ENCODE results near the gene MYO15B. TPM values are rescaled to one million over a fixed set of nuclear protein-coding genes. Genes with fewer than 3 reads are reported as not detected.

The MYO15B gene
- total and polyA plus RNA-seq, 2 of the 4 experiments (the other 2 are of a cell fraction) = 0.18 to 0.65 TPM

- H2BK120ac ChIP-seq (ENCODE audit: low read depth, low read length) = no peak overlapping the region
- H4K91ac ChIP-seq (ENCODE audit: insufficient read depth, low read depth, low read length) = no peak overlapping the region
- no peak overlapping the region for H3K4ac ChIP-seq (ENCODE audit: low read depth, low read length)
- no TSS peak for BruUV-seq (replicated peaks)
- in situ Hi-C loops (cut with MboI; ENCODE audit: low sequenced_read_pairs) = no loop called here
- no peak overlapping the region; the same call in 1 of the 2 replicates for H2AK5ac ChIP-seq (ENCODE audit: low read depth, low read length)
- peaks cover 2% of the 10 kb centered on the region; the same call in 1 of the 2 replicates for H3K9me3 ChIP-seq (ENCODE audit: control insufficient read depth, insufficient read depth, low read length)
- no peak overlapping the region for H2BK15ac ChIP-seq (ENCODE audit: low read depth, low read length)
- ChIA-PET POLR2A (ENCODE audit: unreplicated experiment) (no interaction called here), CTCF (no interaction called here)
- ATAC-seq (ENCODE audit: low read depth) (no peak), DNase-seq (no peak)
- H2AFZ ChIP-seq (replicated peaks; ENCODE audit: low read length, poor library complexity) = no peak overlapping the region
- H3K4me3 ChIP-seq (ENCODE audit: insufficient read depth, low read depth, low read length) = no peak overlapping the region
- H3K4me2 ChIP-seq (ENCODE audit: low read depth, low read length) = no peak overlapping the region
- intact Hi-C loops (cut with micrococcal nuclease) = no loop called here
- no peak overlapping the region for H3K14ac ChIP-seq (replicated peaks; ENCODE audit: low read depth, low read length)
- H2BK20ac ChIP-seq (ENCODE audit: low read depth, low read length) = no peak overlapping the region
- no peaks in the 10 kb centered on the region for H3K9me1 ChIP-seq (ENCODE audit: insufficient read depth, low read length)
- H4K20me1 ChIP-seq (ENCODE audit: insufficient read depth, low read length) = no peaks in the 10 kb centered on the region; the same call in 1 of the 2 replicates
- H4K5ac ChIP-seq (ENCODE audit: low read depth, low read length) = no peak overlapping the region
- no peak overlapping the region for H3K18ac ChIP-seq (ENCODE audit: low read depth, low read length)
- H3K23ac ChIP-seq (ENCODE audit: low read depth, low read length) = no peak overlapping the region
- H2AK9ac ChIP-seq (replicated peaks; ENCODE audit: low read depth, low read length, poor library complexity) = peak overlapping the region; percentile 16
- H3K36me3 ChIP-seq (ENCODE audit: control insufficient read depth, insufficient read depth, low read length) = no peaks in the 10 kb centered on the region
- 88% methylated on average over 1 of the region's 8 CpGs; no CpG with 5 or more reads in 1 of the 2 experiments for WGBS, 2 experiments (ENCODE audit: extremely low coverage in 2 of 2, insufficient read length in 1 of 2)
- TF ChIP-seq CEBPB (IDR thresholded peaks at IDR 0.05; ENCODE audit: low read depth, low read length) = no peak
- no peak for TF ChIP-seq SMC3 (IDR thresholded peaks at IDR 0.05; ENCODE audit: low read depth, low read length)
- TF ChIP-seq CHD1 (IDR thresholded peaks at IDR 0.05; ENCODE audit: low read depth, low read length) = no peak
- no peak for TF ChIP-seq RCOR1 (IDR thresholded peaks at IDR 0.05; ENCODE audit: insufficient replicate concordance, low read length)
- no peak for TF ChIP-seq USF2 (IDR thresholded peaks at IDR 0.05; ENCODE audit: low read depth, low read length)
- no peak for TF ChIP-seq RFX5 (IDR thresholded peaks at IDR 0.05; ENCODE audit: low read depth, low read length)
- TF ChIP-seq MXI1 (IDR thresholded peaks at IDR 0.05; ENCODE audit: borderline replicate concordance, low read depth, low read length) = no peak
- TF ChIP-seq FOS (IDR thresholded peaks at IDR 0.05; ENCODE audit: low read depth, low read length) = no peak
- TF ChIP-seq NFE2L2 (IDR thresholded peaks at IDR 0.05; ENCODE audit: low read depth, low read length) = no peak
- TF ChIP-seq BHLHE40 (IDR thresholded peaks at IDR 0.05; ENCODE audit: low read depth, low read length) = no peak
- no peak for TF ChIP-seq RAD21 (IDR thresholded peaks at IDR 0.05; ENCODE audit: low read length)
- peaks cover 35% of the 10 kb centered on the region for H3K27me3 ChIP-seq (ENCODE audit: control insufficient read depth, insufficient read depth, low read length)
- H3K27ac ChIP-seq (ENCODE audit: insufficient read depth, low read length) = no peak overlapping the region
- no peaks in the 10 kb centered on the region for H3K4me1 ChIP-seq (ENCODE audit: control insufficient read depth, insufficient read depth, low read length)
- no peaks in the 10 kb centered on the region for H3K79me1 ChIP-seq (ENCODE audit: low read depth in 1 of 2, low read length in 2 of 2)
- dilution Hi-C loops (cut with HindIII; ENCODE audit: low sequenced_read_pairs, unreplicated experiment) = no loop called here
- H2BK5ac ChIP-seq (ENCODE audit: low read depth, low read length, poor library complexity, severe bottlenecking) = no peak overlapping the region
- H3K9ac ChIP-seq (ENCODE audit: low read depth, low read length) = no peak overlapping the region
- no peak overlapping the region for H3K56ac ChIP-seq (ENCODE audit: extremely low read depth, insufficient read depth, low read length)
- no peak overlapping the region; a peak in 1 of 4 replicates for H4K8ac ChIP-seq (ENCODE audit: low read depth in 2 of 2, low read length in 2 of 2)
These were observed 2.7 kb downstream of the MYO15B start for GRCh38 chr17:75590314-75590761.

All from IMR-90 (cell line).